Activated naive CD8-positive, alpha-beta T cell treated with anti-CD3 and anti-CD28 coated beads for 36 hours (primary cell): ENCODE data around the gene NDUFAB1. TPM values are rescaled to one million over a fixed set of nuclear protein-coding genes. Genes with fewer than 3 reads are reported as not detected.
"Not testable (repeated sequence)": the region's sequence is repeated elsewhere in the genome, so short reads cannot be mapped to it uniquely, and the experiment has no call there.

ENCODE experiments used
- DNase-seq: peaks from one replicate; pipeline ENCODE4 v3.0.0; 2021
- H3K27ac Mint-ChIP-seq: one replicate; pipeline ENCODE4 v1.8.0; 2022; ENCODE audit warnings: mild to moderate bottlenecking, moderate library complexity, mixed read lengths
- H3K27me3 Mint-ChIP-seq: one replicate; pipeline ENCODE4 v1.8.0; 2022; ENCODE audit warnings: mild to moderate bottlenecking, mixed read lengths
- H3K36me3 Mint-ChIP-seq: one replicate; pipeline ENCODE4 v1.8.0; 2021; ENCODE audit warnings: mild to moderate bottlenecking, mixed read lengths
- H3K4me1 Mint-ChIP-seq: one replicate; pipeline ENCODE4 v1.8.0; 2021; ENCODE audit warnings: mixed read lengths
- H3K4me3 Mint-ChIP-seq: one replicate; pipeline ENCODE4 v1.8.0; 2022; ENCODE audit warnings: mild to moderate bottlenecking, moderate library complexity, mixed read lengths
- H3K9me3 Mint-ChIP-seq: one replicate; pipeline ENCODE4 v1.8.0; 2022; ENCODE audit warnings: mixed read lengths
- total RNA-seq, 2 experiments: library from RNA; stranded (reverse); gene quantifications; one replicate each; pipeline ENCODE4 v1.2.3, GENCODE V29; 2021

The NDUFAB1 gene
- total RNA-seq, 2 experiments from 2014 or later = 175 to 183 TPM

- peak; percentile 11 for DNase-seq
- no peaks in the 10 kb centered on the region for H3K27me3 Mint-ChIP-seq
- peaks cover 11% of the 10 kb centered on the region for H3K4me1 Mint-ChIP-seq
- no peaks in the 10 kb centered on the region for H3K9me3 Mint-ChIP-seq
- peak overlapping the region; percentile 26 for H3K27ac Mint-ChIP-seq
- no peak overlapping the region for H3K4me3 Mint-ChIP-seq
- peaks cover 12% of the 10 kb centered on the region for H3K36me3 Mint-ChIP-seq
These were observed 1.1 kb upstream of the NDUFAB1 start for GRCh38 chr16:23597003-23597756.

DNA sequence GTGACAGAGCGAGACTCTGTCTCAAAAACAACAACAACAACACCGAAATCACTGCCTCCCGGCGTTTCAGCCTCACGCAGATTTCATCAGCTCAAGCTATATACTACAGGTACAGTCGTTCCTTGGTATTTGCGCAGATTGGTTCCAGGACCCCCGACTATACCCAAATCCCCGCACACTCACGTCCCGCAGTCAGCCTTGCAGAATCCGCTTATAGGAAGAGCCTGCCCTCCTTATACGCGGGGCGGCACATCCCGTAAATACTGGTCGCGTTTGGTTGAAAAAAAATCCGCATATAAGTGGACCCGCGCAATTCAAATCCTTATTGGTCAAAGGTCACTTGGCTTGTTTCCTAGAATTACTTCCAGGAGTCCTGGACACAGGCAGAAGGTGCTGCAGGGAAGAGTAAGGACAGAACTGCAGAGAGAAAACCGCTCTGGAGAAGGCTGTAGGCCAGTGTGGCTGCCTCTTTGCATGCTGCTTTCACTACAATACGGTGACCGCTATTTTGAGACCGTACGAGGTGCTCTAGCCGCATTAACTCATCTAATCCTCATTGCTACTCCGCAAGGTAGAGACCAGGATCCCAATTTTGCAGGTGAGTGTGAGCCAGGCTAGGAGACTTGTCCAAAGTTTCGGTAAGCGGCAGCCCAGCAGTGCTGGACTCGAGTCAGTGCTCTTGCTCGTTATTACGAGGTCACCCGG, 718 bp downstream of the NDUFAB1 start:
- Mint-ChIP-seq H3K36me3 (peaks cover 19% of the 10 kb centered on the region), H3K9me3 (no peaks in the 10 kb centered on the region), H3K4me1 (peaks cover 16% of the 10 kb centered on the region), H3K27me3 (no peaks in the 10 kb centered on the region), H3K27ac (peak overlapping the region; percentile 74), H3K4me3 (peak overlapping the region; percentile 84)
- no peak for DNase-seq

- Mint-ChIP-seq H3K27me3 (no peaks in the 10 kb centered on the region), H3K4me3 (no peak overlapping the region), H3K27ac (peak overlapping the region; percentile 25), H3K4me1 (peaks cover 16% of the 10 kb centered on the region), H3K9me3 (no peaks in the 10 kb centered on the region), H3K36me3 (peaks cover 22% of the 10 kb centered on the region)
- no peak for DNase-seq
These were observed 1.9 kb downstream of the NDUFAB1 start for GRCh38 chr16:23594186-23594585.

GRCh38 chr16:23590181-23590580, 5.9 kb downstream of the NDUFAB1 start:
- H3K27ac Mint-ChIP-seq = no peak overlapping the region
- H3K36me3 Mint-ChIP-seq = peaks cover 21% of the 10 kb centered on the region
- no peaks in the 10 kb centered on the region for H3K9me3 Mint-ChIP-seq
- no peaks in the 10 kb centered on the region for H3K27me3 Mint-ChIP-seq
- peaks cover 14% of the 10 kb centered on the region for H3K4me1 Mint-ChIP-seq
- no peak overlapping the region for H3K4me3 Mint-ChIP-seq
- no peak for DNase-seq

DNA sequence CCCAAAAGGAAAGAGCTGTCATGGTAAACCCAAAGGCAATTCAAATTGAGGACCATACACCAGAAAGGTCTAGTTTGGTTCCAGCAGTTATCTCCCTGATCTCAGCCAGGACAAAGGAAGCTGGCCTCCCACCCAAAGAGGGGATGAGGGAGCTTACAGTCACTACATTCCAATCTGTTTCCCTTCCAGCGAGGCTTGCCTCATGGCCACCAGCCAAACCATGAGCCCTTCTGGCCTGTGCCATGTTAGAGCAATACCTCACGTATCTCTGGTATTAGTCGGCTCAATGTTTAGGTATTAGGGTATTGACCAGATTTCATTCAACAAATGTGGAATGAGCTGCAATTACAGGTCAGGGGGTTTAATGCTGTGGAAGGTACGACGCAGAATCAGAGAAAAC, 8.4 kb downstream of the NDUFAB1 start:
- Mint-ChIP-seq H3K4me1 (peaks cover 7% of the 10 kb centered on the region), H3K27me3 (no peaks in the 10 kb centered on the region), H3K27ac (no peak overlapping the region), H3K36me3 (peaks cover 26% of the 10 kb centered on the region), H3K9me3 (no peaks in the 10 kb centered on the region), H3K4me3 (no peak overlapping the region)
- no peak for DNase-seq

DNA sequence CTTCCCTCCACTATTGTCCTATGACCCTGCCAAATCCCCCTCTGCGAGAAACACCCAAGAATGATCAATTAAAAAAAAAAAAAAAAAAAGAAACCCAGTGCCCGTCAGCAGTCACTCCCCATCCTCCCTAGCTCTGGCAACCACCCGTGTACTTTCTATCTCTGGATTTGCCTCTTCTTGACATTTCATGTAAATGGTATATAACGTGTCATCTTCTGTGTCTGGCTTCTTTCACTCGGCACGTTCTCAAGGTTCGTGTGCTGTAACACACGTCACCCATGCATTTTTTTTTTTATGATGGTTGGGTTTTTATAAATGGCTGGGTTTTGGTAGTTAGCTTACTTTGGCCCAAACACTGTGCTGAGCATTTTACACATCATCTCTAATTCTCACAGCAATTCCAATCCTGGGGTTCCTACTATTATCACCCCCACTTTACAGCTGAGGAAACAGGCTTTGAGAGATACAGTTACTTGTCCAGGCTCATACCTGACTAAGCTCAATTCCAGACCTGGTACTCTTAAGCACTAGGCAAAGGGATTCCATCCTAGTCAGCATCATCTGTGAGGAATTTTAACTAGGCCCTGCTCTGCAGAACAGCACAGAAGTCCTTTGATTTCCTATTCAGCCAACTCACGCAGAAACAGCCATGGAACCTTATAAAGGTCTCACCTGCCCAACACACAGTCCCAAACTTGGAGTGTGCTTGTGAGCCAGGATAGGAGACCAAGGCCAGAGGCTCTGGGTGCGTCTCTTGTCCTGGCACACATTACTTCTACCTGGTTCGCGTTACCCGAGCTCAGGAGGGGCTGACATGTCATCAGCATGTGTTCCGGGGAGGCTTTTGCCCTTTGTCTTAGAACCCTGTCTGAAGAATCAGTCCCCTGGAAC, 11.7 kb downstream of the NDUFAB1 start:
- Mint-ChIP-seq H3K27me3 (no peaks in the 10 kb centered on the region), H3K4me1 (no peaks in the 10 kb centered on the region), H3K4me3 (no peak overlapping the region), H3K9me3 (no peaks in the 10 kb centered on the region), H3K27ac (peak overlapping the region; percentile 30), H3K36me3 (peaks cover 17% of the 10 kb centered on the region)
- DNase-seq = no peak

DNA sequence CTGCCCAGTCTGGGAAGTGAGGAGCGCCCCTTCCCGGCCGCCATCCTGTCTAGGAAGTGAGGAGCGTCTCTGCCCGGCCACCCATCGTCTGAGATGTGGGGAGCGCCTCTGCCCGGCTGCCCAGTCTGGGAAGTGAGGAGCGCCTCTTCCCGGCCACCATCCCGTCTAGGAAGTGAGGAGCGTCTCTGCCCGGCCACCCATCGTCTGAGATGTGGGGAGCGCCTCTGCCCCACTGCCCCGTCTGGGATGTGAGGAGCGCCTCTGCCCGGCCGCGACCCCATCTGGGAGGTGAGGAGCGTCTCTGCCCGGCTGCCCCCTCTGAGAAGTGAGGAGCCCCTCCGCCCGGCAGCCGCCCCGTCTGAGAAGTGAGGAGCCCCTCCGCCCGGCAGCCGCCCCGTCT, 12.8 kb downstream of the NDUFAB1 start:
- not testable (repeated sequence) for H3K27me3 Mint-ChIP-seq, H3K4me3 Mint-ChIP-seq, H3K4me1 Mint-ChIP-seq, H3K27ac Mint-ChIP-seq, DNase-seq, H3K9me3 Mint-ChIP-seq
- H3K36me3 Mint-ChIP-seq = peaks cover 20% of the 10 kb centered on the region

DNA sequence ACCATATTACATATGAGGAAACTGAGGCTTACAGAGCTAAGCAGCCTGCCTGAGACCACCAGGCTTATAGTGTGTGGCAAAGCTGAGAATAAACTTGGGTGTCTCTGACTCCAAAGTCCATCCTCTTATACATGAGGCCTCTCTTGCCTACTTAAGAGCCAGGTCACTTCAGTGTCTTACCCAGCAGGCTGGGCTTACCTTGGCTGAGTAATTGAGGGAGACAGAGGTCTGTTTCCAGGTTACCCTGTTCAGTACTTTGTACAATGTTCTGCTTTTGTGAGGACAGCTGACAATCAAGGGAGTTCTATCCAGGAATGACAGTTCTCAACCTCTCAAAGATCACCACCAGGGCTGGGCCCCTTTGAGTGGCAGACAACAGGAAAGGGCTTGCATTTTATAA, 14.4 kb downstream of the NDUFAB1 start:
- no peak for DNase-seq
- H3K4me3 Mint-ChIP-seq = no peak overlapping the region
- no peaks in the 10 kb centered on the region for H3K9me3 Mint-ChIP-seq
- peaks cover 20% of the 10 kb centered on the region for H3K36me3 Mint-ChIP-seq
- peak overlapping the region; percentile 31 for H3K27ac Mint-ChIP-seq
- H3K27me3 Mint-ChIP-seq = no peaks in the 10 kb centered on the region
- no peaks in the 10 kb centered on the region for H3K4me1 Mint-ChIP-seq

- no peak for DNase-seq
- Mint-ChIP-seq H3K4me1 (no peaks in the 10 kb centered on the region), H3K9me3 (no peaks in the 10 kb centered on the region), H3K4me3 (no peak overlapping the region), H3K36me3 (peaks cover 18% of the 10 kb centered on the region), H3K27me3 (no peaks in the 10 kb centered on the region), H3K27ac (peak overlapping the region; percentile 11)
These were observed 15.7 kb downstream of the NDUFAB1 start for GRCh38 chr16:23580391-23580790.

GRCh38 chr16:23579371-23579770, 16.7 kb downstream of the NDUFAB1 start:
- H3K9me3 Mint-ChIP-seq = no peaks in the 10 kb centered on the region
- peak overlapping the region; percentile 7 for H3K27ac Mint-ChIP-seq
- H3K36me3 Mint-ChIP-seq = peaks cover 15% of the 10 kb centered on the region

DNA sequence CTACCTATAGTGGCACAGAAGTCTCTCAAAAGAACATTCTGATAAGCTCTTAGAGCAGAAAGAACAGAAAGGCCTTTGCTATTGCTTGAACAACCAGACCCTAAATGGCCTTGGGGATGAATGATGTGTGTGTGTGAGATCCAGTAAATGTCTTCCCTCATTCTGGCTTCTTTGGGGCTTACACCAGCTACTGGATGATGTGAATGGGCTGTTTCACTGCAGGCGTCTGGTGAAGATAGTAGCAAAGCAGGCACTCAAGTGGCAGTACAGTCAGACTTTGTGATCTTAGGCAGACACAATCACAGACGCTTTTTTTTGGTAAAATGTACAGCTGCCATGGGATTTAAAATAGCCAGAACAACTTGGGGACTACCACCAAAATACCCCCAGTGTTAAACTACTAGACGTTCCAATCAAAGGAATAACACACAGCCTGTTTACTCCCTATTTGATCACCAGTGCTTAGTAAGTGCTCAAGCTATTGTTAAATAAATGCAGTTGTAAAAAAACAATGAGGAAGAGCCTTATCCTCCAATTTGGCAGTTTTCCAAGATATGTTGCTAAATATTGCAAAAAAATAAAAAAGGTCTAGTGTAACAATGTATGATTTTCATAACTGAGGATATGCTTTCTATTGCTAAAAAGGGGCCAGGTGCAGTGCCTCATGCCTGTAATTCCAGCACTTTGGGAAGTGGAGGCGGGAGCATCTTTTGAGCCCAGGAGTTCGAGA, 17.9 kb downstream of the NDUFAB1 start:
- H3K27ac Mint-ChIP-seq = no peak overlapping the region
- no peak for DNase-seq
- no peaks in the 10 kb centered on the region for H3K4me1 Mint-ChIP-seq
- H3K9me3 Mint-ChIP-seq = no peaks in the 10 kb centered on the region
- no peak overlapping the region for H3K4me3 Mint-ChIP-seq
- peaks cover 12% of the 10 kb centered on the region for H3K36me3 Mint-ChIP-seq
- no peaks in the 10 kb centered on the region for H3K27me3 Mint-ChIP-seq

More at GRCh38 chr16:23579371-23579770, 16.7 kb downstream of the NDUFAB1 start:
- Mint-ChIP-seq H3K4me3 (no peak overlapping the region), H3K4me1 (no peaks in the 10 kb centered on the region), H3K27me3 (no peaks in the 10 kb centered on the region)
- no peak for DNase-seq

DNA sequence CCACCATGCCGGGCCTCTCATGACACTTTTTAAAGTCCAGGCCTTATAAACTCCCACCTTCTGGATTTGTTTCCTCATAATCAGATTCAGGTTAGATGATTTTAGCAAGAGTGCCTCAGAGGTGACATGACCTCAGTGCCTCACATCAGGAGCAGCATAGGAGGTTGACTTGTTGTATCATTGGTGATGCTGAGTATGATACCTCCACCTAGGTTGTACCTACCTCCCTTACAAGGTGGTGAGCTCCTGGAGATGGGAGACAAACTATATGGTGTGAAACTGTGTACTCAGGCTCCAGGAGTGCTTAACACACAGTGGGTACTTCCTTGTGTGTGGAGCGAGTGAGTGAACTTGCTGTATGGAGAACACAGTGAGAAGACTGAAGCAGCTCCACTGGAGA, 18.6 kb downstream of the NDUFAB1 start:
- H3K9me3 Mint-ChIP-seq = no peaks in the 10 kb centered on the region
- peaks cover 12% of the 10 kb centered on the region for H3K36me3 Mint-ChIP-seq
- no peaks in the 10 kb centered on the region for H3K27me3 Mint-ChIP-seq
- no peak overlapping the region for H3K27ac Mint-ChIP-seq
- no peaks in the 10 kb centered on the region for H3K4me1 Mint-ChIP-seq
- H3K4me3 Mint-ChIP-seq = no peak overlapping the region
- no peak for DNase-seq

DNA sequence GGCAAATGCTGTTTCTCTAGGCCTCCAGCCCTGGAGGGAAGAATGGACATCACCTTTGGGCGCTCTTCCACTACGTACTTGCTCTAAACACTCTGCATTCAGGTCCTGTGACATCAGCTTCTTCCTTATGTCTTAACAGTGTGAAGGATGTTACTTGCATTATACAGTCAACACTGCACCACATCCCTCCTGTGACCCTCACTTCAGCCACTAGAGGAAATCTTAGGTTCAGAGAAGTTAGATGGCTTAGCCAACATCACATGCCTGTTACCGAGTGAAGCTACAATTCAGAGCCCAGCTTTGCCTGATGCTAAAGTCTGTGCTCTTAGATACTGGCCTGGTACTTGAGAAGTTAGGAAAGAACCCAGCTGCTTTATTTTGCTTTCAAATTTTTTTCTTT, 20.3 kb downstream of the NDUFAB1 start:
- Mint-ChIP-seq H3K9me3 (no peaks in the 10 kb centered on the region), H3K4me3 (no peak overlapping the region), H3K4me1 (no peaks in the 10 kb centered on the region), H3K27me3 (no peaks in the 10 kb centered on the region), H3K36me3 (peaks cover 14% of the 10 kb centered on the region), H3K27ac (no peak overlapping the region)
- no peak for DNase-seq

GRCh38 chr16:23573817-23574216, 22.3 kb downstream of the NDUFAB1 start:
- no peaks in the 10 kb centered on the region for H3K9me3 Mint-ChIP-seq
- no peak overlapping the region for H3K4me3 Mint-ChIP-seq
- no peaks in the 10 kb centered on the region for H3K4me1 Mint-ChIP-seq
- H3K36me3 Mint-ChIP-seq = peaks cover 5% of the 10 kb centered on the region
- no peak for DNase-seq
- H3K27me3 Mint-ChIP-seq = no peaks in the 10 kb centered on the region
- no peak overlapping the region for H3K27ac Mint-ChIP-seq
